Lung (tissue), 12 donors: Measurements from ENCODE around the gene ZSCAN10. TPM values are rescaled to one million over a fixed set of nuclear protein-coding genes. Genes with fewer than 3 reads are reported as not detected.
A peak's percentile ranks its signal among the peaks of the same experiment; 100 is the strongest.

ENCODE experiments used
- ATAC-seq: fragments of 200-7000 bp; cut with Tn5 transposase; one replicate; pipeline ENCODE4 v1.9.1; 2020; ENCODE audit warnings: moderate number of reproducible peaks; ENCODE audit not compliant: insufficient read depth, low FRiP score
- DNase-seq, 3 donors: peaks; one replicate each; pipeline ENCODE4 v3.0.0-alpha.2; 2013 to 2017
- H3K27ac ChIP-seq, 2 donors: one replicate each; pipeline ENCODE4 v1.5.1; 2013; ENCODE audit warnings: mild to moderate bottlenecking in 2 of 2, moderate library complexity in 2 of 2, control low read depth in 1 of 2, inconsistent platforms in 1 of 2, low read depth in 1 of 2, low read length in 1 of 2
- H3K27me3 ChIP-seq, 3 donors: one replicate each; pipeline ENCODE4 v1.5.1; 2013; ENCODE audit warnings: low read length in 2 of 3; ENCODE audit not compliant: control insufficient read depth in 3 of 3, insufficient read depth in 3 of 3
- H3K36me3 ChIP-seq, 4 donors: one replicate each; pipeline ENCODE4 v1.5.1; 2013; ENCODE audit warnings: low read length in 4 of 4, mild to moderate bottlenecking in 1 of 4, moderate library complexity in 1 of 4; ENCODE audit not compliant: control insufficient read depth in 4 of 4, insufficient read depth in 4 of 4
- H3K4me1 ChIP-seq, 5 donors: one replicate each; pipeline ENCODE4 v1.5.1; 2013; ENCODE audit warnings: low read length in 5 of 5, mild to moderate bottlenecking in 2 of 5, moderate library complexity in 1 of 5; ENCODE audit not compliant: control insufficient read depth in 5 of 5, insufficient read depth in 5 of 5
- H3K4me3 ChIP-seq: one replicate; pipeline ENCODE4 v1.5.1; 2013; ENCODE audit warnings: mild to moderate bottlenecking, control low read depth, moderate library complexity
- H3K9ac ChIP-seq, 2 donors: one replicate each; pipeline ENCODE4 v1.5.1; 2013; ENCODE audit warnings: low read length in 2 of 2, control low read depth in 1 of 2; ENCODE audit not compliant: insufficient read depth in 1 of 2
- H3K9me3 ChIP-seq, 4 donors: one replicate each; pipeline ENCODE4 v1.5.1; 2013; ENCODE audit warnings: low read length in 3 of 4, mild to moderate bottlenecking in 1 of 4, moderate library complexity in 1 of 4; ENCODE audit not compliant: control insufficient read depth in 4 of 4, insufficient read depth in 3 of 4
- WGBS, 2 donors: extraction: QIAGEN DNeasy Blood & Tissue Kit; methylation state at CpG; one replicate each; pipeline ENCODE4 v1.1.7; 2013; 5-methylcytosine and 5-hydroxymethylcytosine counted together
- polyA plus RNA-seq, 2 donors: library from polyadenylated mRNA; stranded (reverse); fragments of 200-250 nt; gene quantifications; one replicate each; pipeline ENCODE4 v1.2.1, GENCODE V29; 2013
- total RNA-seq, 2 donors: library from RNA; depleted of rRNA in 1 of 2; stranded (reverse); fragments of >200 nt in 1 of 2; gene quantifications; one replicate each; pipeline ENCODE4 v1.2.1, GENCODE V29; 2014 to 2021
- TF ChIP-seq, protein P1 (sequence below): IDR thresholded peaks from 2 replicates; pipeline ENCODE4 v1.5.1; 2012; ENCODE audit warnings: mild to moderate bottlenecking; ENCODE audit errors: control extremely low read depth, extremely low read depth
- donor health status: control.
- donor health status: control.
- donor health status: Bipolar disorder and iron deficiency.
- donor health status: healthy.
- donor health status: DM: yes; HTN: yes; CAD: no.

Gene ZSCAN10
- total and polyA plus RNA-seq, 4 donors = 0.02 to 0.21 TPM; not detected in 2

DNA sequence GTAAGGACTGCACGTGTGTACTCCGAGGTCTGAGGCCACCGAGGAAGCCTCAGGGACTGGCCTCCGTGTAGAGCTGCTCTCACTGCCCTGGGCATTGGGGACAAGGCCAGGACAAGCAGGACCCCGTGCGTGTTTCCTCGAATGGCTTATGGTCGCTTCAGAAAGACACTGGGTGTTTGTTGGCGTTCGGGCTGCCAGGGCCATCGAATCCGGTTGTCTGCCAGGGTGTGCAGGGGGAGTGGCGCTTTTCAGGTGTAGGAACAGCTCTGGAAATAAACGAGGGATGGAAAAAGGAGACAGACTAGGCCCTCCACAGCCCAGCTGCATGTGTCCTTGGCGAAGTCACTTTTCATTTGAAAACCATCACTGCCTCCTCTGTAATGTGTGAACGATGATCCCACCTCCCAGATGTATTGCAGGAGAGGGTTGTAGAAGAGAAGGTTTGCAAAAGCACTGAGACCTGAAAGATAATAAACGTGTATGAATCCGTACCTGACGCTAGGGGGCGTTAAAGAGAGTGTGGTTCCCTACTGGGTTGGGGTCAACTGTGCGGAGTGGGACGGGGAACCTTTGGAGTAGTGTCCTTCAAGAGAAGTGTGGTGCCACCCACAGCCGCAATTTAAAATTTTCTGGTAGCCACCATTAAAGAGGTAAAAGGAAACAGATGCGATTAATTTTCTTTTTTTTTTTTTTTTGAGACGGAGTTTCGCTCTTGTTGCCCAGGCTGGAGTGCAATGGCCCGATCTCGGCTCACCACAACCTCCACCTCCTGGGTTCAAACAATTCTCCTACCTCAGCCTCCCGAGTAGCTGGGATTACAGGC lies 2.1 kb upstream of the ZSCAN10 start:
- 52 to 53% methylated on average over 29 of the region's 29 CpGs for WGBS, 2 donors
- H3K9ac ChIP-seq = no peak overlapping the region
- H3K27ac ChIP-seq = peak overlapping the region; percentile 15 to 62
- no peaks in the 10 kb centered on the region for H3K36me3 ChIP-seq
- peaks cover 0 to 23% (median 15%) of the 10 kb centered on the region in 3 donors for H3K27me3 ChIP-seq
- ATAC-seq (no peak), DNase-seq (peak in 1 of 3 donors; percentile 33)
- H3K4me1 ChIP-seq = peaks cover 0 to 10% (median 4%) of the 10 kb centered on the region in 5 donors
- H3K4me3 ChIP-seq = no peak overlapping the region
- TF ChIP-seq, protein P1, sequence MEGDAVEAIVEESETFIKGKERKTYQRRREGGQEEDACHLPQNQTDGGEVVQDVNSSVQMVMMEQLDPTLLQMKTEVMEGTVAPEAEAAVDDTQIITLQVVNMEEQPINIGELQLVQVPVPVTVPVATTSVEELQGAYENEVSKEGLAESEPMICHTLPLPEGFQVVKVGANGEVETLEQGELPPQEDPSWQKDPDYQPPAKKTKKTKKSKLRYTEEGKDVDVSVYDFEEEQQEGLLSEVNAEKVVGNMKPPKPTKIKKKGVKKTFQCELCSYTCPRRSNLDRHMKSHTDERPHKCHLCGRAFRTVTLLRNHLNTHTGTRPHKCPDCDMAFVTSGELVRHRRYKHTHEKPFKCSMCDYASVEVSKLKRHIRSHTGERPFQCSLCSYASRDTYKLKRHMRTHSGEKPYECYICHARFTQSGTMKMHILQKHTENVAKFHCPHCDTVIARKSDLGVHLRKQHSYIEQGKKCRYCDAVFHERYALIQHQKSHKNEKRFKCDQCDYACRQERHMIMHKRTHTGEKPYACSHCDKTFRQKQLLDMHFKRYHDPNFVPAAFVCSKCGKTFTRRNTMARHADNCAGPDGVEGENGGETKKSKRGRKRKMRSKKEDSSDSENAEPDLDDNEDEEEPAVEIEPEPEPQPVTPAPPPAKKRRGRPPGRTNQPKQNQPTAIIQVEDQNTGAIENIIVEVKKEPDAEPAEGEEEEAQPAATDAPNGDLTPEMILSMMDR = no peak
- H3K9me3 ChIP-seq = no peaks in the 10 kb centered on the region

DNA sequence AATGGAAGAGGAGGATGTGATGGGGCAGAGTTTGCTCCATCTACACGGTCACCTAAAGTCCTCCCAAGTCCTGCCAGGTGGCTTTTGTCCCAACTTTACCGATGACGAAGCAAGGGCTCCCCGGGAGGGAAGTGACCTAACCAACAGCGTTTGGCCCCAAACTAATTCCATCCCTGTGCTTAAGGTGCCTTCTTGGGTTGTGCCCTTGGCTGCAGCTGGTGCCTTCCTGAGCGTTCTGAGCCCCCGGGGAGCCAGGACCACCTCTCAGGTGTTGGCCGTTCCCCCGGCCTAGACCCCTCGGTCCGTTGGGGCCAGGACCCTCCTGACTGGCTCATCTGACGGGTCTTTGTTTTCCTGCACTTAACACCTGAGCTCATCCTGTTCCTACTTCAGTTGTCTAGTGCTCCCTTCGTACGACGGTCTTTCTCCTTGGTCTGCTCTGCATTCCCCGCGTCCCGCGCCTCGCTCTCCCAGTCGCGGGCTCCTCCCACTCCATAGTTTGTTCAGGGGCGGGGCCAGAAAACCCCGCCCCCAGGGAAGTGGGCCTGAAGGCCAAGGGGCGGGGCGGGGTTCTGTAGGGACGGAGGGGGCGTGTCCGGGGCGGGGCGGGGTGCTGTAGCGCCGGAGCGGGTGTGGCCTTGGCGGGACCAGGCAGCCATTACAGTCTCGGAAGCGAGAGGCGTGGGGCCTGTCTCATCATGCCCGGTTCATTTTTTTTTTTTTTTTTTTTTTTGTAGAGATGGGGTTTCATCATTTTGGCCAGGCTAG lies 822 bp upstream of the ZSCAN10 start:
- peaks cover 0 to 8% (median 4%) of the 10 kb centered on the region in 5 donors for H3K4me1 ChIP-seq
- DNase-seq = peak; percentile 85 to 92 (median 88)
- no peak overlapping the region for H3K9ac ChIP-seq
- peak; percentile 94 for ATAC-seq
- peaks cover 0 to 23% (median 15%) of the 10 kb centered on the region in 3 donors for H3K27me3 ChIP-seq
- WGBS, 2 donors = 3 to 6% methylated on average over 39 of the region's 39 CpGs
- no peaks in the 10 kb centered on the region for H3K9me3 ChIP-seq
- TF ChIP-seq, protein P1 = no peak
- H3K36me3 ChIP-seq = no peaks in the 10 kb centered on the region
- H3K27ac ChIP-seq = peak overlapping the region in 1 of 2 donors; percentile 32
- no peak overlapping the region for H3K4me3 ChIP-seq

DNA sequence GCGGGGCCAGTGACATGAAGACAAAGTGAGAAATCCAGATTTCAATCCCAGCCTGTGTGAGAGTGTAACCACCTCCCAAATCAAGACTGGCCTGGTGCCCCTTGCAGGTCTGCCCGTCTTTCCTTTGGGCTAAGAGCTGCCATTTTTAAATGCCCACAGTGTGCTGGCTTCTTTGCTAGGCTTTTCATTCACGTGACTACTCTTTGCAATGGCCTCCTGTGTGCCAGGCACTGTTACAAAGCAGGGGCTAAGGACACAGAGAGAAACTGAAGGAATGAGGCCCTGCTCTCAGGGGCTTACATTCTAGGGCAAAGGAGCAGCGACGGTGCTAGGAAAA lies 269 bp upstream of the ZSCAN10 start:
- Histone ChIP-seq H3K27me3 (peaks cover 0 to 23% (median 15%) of the 10 kb centered on the region in 3 donors), H3K36me3 (no peaks in the 10 kb centered on the region), H3K4me3 (no peak overlapping the region), H3K9ac (no peak overlapping the region), H3K9me3 (no peaks in the 10 kb centered on the region), H3K27ac (no peak overlapping the region), H3K4me1 (peaks cover 0 to 8% (median 4%) of the 10 kb centered on the region in 5 donors)
- TF ChIP-seq, protein P1 = no peak
- 74 to 79% methylated on average over 5 of the region's 5 CpGs for WGBS, 2 donors
- ATAC-seq (no peak), DNase-seq (no peak)
